HG03175 (cell line): ENCODE measurements around the gene USP25.
"Not testable (repeated sequence)": the region's sequence is repeated elsewhere in the genome, so short reads cannot be mapped to it uniquely, and the experiment has no call there.

ENCODE experiments used
- ATAC-seq: cut with Tn5 transposase; IDR thresholded peaks from one replicate; pipeline ENCODE4 v1.9.1; 2021; ENCODE audit warnings: mild to moderate bottlenecking, moderate library complexity; ENCODE audit not compliant: unreplicated experiment

USP25 gene

GRCh38 chr21:15730484-15731242, 881 bp downstream of the USP25 start:
- no peak for ATAC-seq

GRCh38 chr21:15731243-15731613, 1.4 kb downstream of the USP25 start:
- ATAC-seq: no peak

- ATAC-seq: peak; percentile 64
Observed at GRCh38 chr21:15732290-15732995, 2.7 kb downstream of the USP25 start.

GRCh38 chr21:15732996-15733329, 3.2 kb downstream of the USP25 start:
- ATAC-seq: no peak

GRCh38 chr21:15735409-15735808, 5.6 kb downstream of the USP25 start:
- ATAC-seq: no peak

GRCh38 chr21:15735931-15736330, 6.1 kb downstream of the USP25 start:
- not testable (repeated sequence) for ATAC-seq

DNA sequence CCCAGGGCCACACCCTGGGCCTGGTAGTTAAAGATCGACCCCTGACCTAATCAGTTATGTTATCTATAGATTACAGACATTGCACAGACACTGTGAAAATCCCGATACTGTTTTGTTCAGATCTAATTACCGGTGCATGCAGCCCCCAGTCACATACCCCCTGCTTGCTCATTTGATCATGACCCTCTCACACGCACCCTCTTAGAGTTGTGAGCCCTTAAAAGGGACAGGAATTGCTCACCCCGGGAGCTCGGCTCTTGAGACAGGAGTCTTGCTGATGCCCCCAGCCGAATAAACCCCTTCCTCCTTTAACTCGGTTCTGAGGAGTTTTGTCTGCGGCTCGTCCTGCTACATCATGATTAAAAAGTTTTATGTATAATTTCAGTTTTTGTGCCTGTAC, 9.0 kb downstream of the USP25 start:
- not testable (repeated sequence) for ATAC-seq

GRCh38 chr21:15740383-15740782, 10.6 kb downstream of the USP25 start:
- ATAC-seq: no peak

GRCh38 chr21:15741510-15741909, 11.7 kb downstream of the USP25 start:
- no peak for ATAC-seq

- no peak for ATAC-seq
Observed at GRCh38 chr21:15742052-15742670, 12.4 kb downstream of the USP25 start.

DNA sequence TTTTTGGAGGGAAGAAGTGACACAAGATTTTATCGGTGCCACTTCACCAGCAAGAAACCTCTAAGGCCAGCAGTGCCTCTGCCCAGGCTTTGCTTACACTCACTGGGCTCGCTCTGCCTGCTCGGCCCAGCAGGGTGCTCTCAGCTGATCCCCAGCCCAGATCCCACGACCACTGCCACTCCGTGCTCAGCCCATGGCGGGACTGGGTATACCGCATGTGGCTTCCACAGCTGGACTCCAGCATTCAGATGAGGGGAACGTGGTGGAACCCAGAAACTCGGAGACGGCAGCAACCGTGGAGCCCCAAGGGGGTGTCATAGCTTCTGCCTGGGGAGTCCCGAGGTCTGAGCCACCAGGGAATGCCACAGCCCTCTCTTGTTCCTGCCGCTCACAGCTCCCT, 12.9 kb downstream of the USP25 start:
- ATAC-seq: no peak

DNA sequence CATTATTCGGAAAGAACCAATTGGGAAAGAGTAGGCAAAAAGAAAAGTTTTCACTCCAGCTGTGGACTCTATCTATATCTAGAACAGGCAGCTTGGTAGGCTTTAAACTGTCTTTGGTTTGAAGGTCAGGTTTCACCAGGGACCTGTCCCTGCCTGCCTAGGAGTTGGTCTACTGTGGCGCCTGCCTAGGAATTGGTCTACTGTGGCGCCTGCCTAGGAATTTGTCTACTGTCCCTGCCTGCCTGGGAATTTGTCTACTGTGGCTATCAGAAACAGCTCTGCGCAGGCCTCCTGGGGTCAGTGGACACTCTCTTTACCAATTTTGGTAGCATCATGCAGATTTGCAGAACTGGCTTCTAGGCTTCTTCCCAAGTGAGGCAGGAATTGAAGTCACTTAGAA, 13.8 kb downstream of the USP25 start:
- no peak for ATAC-seq

DNA sequence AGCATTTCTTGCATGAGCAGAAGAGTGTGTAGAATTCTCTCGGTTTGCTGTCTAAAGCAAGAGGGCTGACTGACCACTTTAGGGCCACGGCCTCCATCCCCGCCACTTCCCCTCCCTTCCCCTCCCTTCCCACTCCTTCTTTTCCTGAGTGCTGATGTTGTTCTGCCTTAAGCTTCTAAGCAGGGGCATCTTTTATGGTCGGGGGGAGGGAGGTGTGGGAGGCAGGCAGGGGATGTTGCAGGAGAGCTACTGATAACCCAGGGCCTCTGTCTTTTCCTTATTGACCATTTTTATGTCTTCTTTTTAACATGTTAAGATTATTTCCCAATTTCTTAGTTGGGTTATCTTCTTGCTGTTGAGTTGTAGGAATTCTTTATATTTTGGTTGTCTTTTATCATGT, 15.1 kb downstream of the USP25 start:
- no peak for ATAC-seq

- ATAC-seq: no peak
Observed at GRCh38 chr21:15748586-15748985, 18.8 kb downstream of the USP25 start.

DNA sequence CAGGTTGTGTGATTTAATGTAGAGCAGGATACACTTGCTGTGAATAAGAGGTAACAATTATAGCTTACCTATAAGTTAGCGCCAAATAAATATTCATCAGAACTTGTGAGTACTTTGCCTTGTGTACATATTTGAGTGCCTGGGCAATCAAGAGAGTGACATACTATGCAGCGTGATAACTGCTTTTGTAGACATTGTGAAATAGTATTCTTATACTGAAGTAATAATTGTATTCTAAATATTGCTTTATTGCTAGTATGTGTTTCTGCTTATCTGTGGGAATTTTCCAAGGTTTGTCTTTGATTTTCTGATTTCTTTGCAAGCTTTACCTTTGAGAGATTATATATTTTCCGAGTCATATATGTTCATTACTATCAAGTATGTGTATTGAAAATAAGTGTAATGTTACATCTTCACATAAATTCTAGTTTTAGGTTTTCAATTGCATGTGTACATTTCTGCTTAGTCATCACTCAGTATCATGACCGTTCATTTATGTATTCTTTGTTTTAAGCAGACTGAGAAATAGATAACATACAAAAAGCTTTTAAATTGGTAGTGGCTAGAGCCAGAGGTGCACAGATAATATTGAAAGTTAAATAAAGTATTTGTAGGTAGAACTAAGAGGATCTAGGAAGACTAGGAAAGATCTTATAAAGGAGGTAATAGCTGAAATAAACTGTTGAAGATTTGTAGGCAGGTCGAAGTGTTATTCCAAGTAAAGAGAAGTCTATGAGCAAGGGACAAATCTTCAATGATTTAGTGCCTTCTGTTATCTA, 19.5 kb downstream of the USP25 start:
- ATAC-seq: no peak

- ATAC-seq: no peak
Observed at GRCh38 chr21:15749861-15750159, 20.0 kb downstream of the USP25 start.

- ATAC-seq: no peak
Observed at GRCh38 chr21:15751037-15751436, 21.3 kb downstream of the USP25 start.

- no peak for ATAC-seq
Observed at GRCh38 chr21:15751546-15751945, 21.8 kb downstream of the USP25 start.

DNA sequence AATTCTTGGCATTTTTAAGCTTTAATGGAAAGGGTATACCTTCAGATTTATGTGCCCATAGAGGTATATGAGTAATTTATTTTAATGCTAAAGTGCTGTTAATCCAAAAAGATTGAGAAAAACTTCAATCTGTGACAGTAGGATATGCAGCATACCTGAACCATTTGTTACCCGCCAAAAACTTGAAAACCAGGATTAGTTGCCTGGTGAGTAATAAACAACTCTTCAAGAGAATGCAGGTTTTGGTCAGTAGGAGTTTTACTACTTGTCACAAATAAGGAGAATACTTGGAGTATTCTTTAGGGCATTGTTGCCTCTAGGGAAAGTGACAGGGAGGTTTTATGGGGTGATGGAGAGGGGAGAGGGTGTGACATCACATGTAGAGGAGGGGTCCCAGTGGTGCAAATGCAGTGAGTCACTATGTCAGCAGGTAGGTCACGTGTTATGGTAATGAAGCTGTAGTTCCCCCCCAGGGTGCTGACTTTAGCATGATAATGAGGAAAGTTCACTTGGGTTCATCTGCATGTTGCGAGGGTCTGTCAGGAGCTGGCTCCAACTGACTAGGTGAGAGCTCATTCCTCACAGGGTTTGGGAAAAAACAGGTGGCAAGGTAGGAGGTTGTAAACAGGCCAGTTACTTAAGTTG, 23.1 kb downstream of the USP25 start:
- no peak for ATAC-seq

DNA sequence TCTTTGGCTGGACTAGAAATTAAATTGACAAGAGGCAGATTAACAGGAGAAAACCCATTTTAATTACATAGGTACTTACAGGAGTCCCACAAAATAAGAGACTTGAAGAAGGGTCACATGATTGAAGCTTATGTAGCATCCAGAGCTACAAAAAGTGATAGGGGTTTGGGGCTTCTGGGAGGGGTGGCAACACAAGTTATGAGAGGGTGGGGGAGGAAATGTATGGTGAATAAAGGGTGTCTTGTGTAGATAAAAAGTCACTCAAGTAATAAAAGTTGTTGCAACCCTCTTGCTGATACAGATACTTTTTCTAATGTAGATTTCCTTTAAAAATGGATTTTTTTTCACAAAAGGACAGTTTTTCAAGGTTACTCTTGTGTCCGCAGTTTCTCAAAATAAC, 24.0 kb downstream of the USP25 start:
- no peak for ATAC-seq

DNA sequence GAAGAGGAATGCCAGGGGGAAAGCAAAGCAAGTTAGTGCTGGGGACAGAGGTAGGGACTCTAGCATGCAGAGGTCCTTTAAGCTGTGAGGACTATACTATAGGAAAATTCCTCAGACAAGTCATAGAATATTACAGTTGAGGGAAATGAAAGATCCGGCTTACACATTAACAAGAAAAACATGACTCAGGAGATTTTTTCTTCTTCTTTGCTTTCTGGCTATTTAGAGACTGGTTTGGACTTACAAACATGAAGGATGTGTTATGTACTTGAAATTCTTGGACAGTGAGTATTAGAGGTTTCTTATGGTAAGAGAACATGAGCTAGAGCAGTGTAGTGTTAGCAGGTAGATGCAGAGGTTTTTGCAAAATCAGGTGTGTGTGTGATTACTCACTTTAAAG, 24.9 kb downstream of the USP25 start:
- ATAC-seq: no peak
